ENCODE measurements around the gene NF1.

The NF1 gene

GRCh38 chr17:31291820-31292219 is 197.0 kb downstream of the NF1 start:
- Histone ChIP-seq H3K36me3 (replicated peaks; ENCODE audit: low read depth, low read length) (peaks cover 3% of the 10 kb centered on the region), H3K27ac (ENCODE audit: low read length) (no peak overlapping the region), H3K9ac (ENCODE audit: low read length) (no peak overlapping the region), H3K79me2 (ENCODE audit: low read length) (no peaks in the 10 kb centered on the region), H3K4me3 (ENCODE audit: low read length) (no peak overlapping the region), H3K4me2 (ENCODE audit: low read length) (no peak overlapping the region), H3K9me3 (ENCODE audit: insufficient read depth, low read length) (no peaks in the 10 kb centered on the region), H3K4me1 (ENCODE audit: low read length) (peaks cover 8% of the 10 kb centered on the region), H2AFZ (ENCODE audit: low read depth, low read length) (no peak overlapping the region), H4K20me1 (ENCODE audit: insufficient read depth, low read length) (no peaks in the 10 kb centered on the region), H3K27me3 (ENCODE audit: low read depth, low read length) (no peaks in the 10 kb centered on the region)
- no peak for TF ChIP-seq CTCF (IDR thresholded peaks at IDR 0.05; ENCODE audit: low read depth, low read length)
- no peak for TF ChIP-seq EZH2phosphoT487 (IDR thresholded peaks at IDR 0.05; ENCODE audit: low read depth)

GRCh38 chr17:31293581-31293980 is 198.8 kb downstream of the NF1 start:
- Histone ChIP-seq H4K20me1 (ENCODE audit: insufficient read depth, low read length) (no peaks in the 10 kb centered on the region), H3K4me1 (ENCODE audit: low read length) (peaks cover 8% of the 10 kb centered on the region), H3K27ac (ENCODE audit: low read length) (no peak overlapping the region), H3K36me3 (replicated peaks; ENCODE audit: low read depth, low read length) (peaks cover 3% of the 10 kb centered on the region), H2AFZ (ENCODE audit: low read depth, low read length) (no peak overlapping the region), H3K27me3 (ENCODE audit: low read depth, low read length) (no peaks in the 10 kb centered on the region), H3K79me2 (ENCODE audit: low read length) (no peaks in the 10 kb centered on the region), H3K4me2 (ENCODE audit: low read length) (no peak overlapping the region), H3K9ac (ENCODE audit: low read length) (no peak overlapping the region), H3K9me3 (ENCODE audit: insufficient read depth, low read length) (no peaks in the 10 kb centered on the region), H3K4me3 (ENCODE audit: low read length) (no peak overlapping the region)
- TF ChIP-seq EZH2phosphoT487 (IDR thresholded peaks at IDR 0.05; ENCODE audit: low read depth): no peak
- no peak for TF ChIP-seq CTCF (IDR thresholded peaks at IDR 0.05; ENCODE audit: low read depth, low read length)

GRCh38 chr17:31294231-31294630 is 199.5 kb downstream of the NF1 start:
- Histone ChIP-seq H2AFZ (ENCODE audit: low read depth, low read length) (no peak overlapping the region), H3K27me3 (ENCODE audit: low read depth, low read length) (no peaks in the 10 kb centered on the region), H3K79me2 (ENCODE audit: low read length) (no peaks in the 10 kb centered on the region), H3K9ac (ENCODE audit: low read length) (no peak overlapping the region), H3K27ac (ENCODE audit: low read length) (no peak overlapping the region), H3K4me1 (ENCODE audit: low read length) (peaks cover 8% of the 10 kb centered on the region), H3K4me3 (ENCODE audit: low read length) (no peak overlapping the region), H3K36me3 (replicated peaks; ENCODE audit: low read depth, low read length) (peaks cover 3% of the 10 kb centered on the region), H3K4me2 (ENCODE audit: low read length) (no peak overlapping the region), H3K9me3 (ENCODE audit: insufficient read depth, low read length) (no peaks in the 10 kb centered on the region), H4K20me1 (ENCODE audit: insufficient read depth, low read length) (no peaks in the 10 kb centered on the region)
- no peak for TF ChIP-seq CTCF (IDR thresholded peaks at IDR 0.05; ENCODE audit: low read depth, low read length)
- no peak for TF ChIP-seq EZH2phosphoT487 (IDR thresholded peaks at IDR 0.05; ENCODE audit: low read depth)

- Histone ChIP-seq H2AFZ (ENCODE audit: low read depth, low read length) (no peak overlapping the region), H3K4me3 (ENCODE audit: low read length) (no peak overlapping the region), H3K9me3 (ENCODE audit: insufficient read depth, low read length) (no peaks in the 10 kb centered on the region), H3K9ac (ENCODE audit: low read length) (no peak overlapping the region), H3K36me3 (replicated peaks; ENCODE audit: low read depth, low read length) (peaks cover 3% of the 10 kb centered on the region), H3K4me1 (ENCODE audit: low read length) (peaks cover 11% of the 10 kb centered on the region), H3K27ac (ENCODE audit: low read length) (no peak overlapping the region), H3K27me3 (ENCODE audit: low read depth, low read length) (no peaks in the 10 kb centered on the region), H4K20me1 (ENCODE audit: insufficient read depth, low read length) (no peaks in the 10 kb centered on the region), H3K79me2 (ENCODE audit: low read length) (no peaks in the 10 kb centered on the region), H3K4me2 (ENCODE audit: low read length) (no peak overlapping the region)
- TF ChIP-seq CTCF (IDR thresholded peaks at IDR 0.05; ENCODE audit: low read depth, low read length) (no peak), EZH2phosphoT487 (IDR thresholded peaks at IDR 0.05; ENCODE audit: low read depth) (no peak)
These were observed 200.2 kb downstream of the NF1 start for GRCh38 chr17:31294820-31295488.

Data from OCI-LY3 (cell line).